GM18870 (cell line): ENCODE data around the gene MYL12B.

ENCODE experiments used
- ATAC-seq: cut with Tn5 transposase; IDR thresholded peaks from one replicate; pipeline ENCODE4 v1.9.1; 2021; ENCODE audit warnings: moderate library complexity; ENCODE audit not compliant: unreplicated experiment

MYL12B gene

DNA sequence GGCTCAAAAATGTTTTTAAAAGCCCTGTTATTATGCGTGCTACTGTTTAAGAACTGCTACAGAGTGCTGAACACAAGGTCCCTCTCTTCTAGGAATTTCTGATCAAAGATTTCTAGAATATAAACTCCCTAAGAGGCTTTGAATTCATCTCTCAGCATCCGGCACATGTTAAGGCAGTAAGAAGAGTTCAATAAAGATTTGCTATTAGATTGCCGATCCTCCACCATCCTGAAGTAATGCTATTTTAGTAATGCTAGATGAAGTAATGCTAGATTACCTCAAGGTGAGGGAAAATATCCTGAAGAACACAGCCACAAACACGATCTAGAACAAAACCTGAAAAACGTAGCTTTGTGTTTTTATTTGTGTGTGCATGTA, 949 bp upstream of the MYL12B start:
- ATAC-seq: no peak

GRCh38 chr18:3262234-3263131, 550 bp downstream of the MYL12B start:
- no peak for ATAC-seq

DNA sequence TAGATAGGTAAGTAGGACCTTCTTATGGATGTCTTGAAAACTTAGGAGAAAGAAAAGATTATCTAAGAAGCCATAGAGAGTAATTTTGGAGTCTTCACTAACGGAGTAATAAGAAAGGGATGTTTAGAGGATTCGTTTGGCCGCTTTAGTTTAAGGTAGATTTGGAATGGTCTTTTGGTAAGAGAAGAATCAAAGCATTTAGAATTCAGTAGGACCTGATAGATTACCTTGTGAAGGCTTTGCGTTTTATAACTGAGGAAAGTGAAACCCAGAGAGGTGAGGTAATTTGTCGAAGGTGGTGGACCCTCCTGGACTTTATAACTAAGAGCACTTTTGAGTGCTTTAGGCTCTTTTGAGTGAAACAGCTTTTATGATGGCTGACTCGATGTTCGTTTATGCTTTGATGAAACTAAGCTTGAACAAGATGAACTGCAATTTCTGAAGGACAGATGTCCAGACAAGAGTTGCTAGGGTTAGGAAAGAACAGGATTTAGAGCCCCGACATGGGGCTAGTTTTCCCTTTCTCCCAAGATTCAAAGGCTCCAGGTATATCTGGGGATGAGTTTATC, 1.3 kb downstream of the MYL12B start:
- no peak for ATAC-seq

DNA sequence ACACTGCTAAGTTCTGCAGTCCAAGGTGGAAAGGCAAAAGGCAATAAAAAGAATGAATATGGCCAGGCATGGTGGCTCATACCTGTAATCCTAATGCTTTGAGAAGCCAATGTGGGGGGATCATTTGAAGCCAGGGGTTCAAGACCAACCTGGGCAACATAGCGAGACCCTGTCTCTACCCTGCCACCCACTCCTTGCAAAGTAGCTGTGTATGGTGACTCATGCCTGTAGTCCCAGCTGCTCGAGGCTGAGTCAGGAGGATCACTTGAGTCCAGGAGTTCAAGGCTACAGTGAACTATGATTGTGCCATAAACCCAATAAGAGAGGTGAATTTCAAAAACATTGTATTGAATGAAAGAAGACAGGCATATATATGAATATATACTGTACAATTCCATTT, 2.4 kb downstream of the MYL12B start:
- no peak for ATAC-seq

GRCh38 chr18:3265564-3266033, 3.7 kb downstream of the MYL12B start:
- no peak for ATAC-seq

GRCh38 chr18:3266062-3266608, 4.2 kb downstream of the MYL12B start:
- no peak for ATAC-seq

DNA sequence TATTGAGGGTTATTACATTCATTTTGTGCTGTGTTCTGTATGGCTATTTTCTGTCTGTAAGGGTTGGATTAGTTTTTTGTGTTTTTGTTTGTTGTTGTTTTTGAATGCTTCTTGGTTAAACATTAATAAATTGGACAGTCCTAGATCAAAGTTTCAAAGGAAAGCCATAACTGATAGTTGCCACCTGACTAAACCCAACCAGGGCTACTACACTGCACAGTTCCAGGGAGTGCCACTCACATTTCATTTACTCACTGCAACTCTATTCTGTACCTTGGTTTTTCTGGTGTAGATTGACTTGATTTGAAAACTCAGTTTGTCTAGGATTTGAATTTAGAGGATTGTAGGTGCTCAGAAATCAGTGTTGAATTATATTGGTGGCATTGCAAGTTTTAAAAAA, 6.4 kb downstream of the MYL12B start:
- no peak for ATAC-seq

GRCh38 chr18:3269241-3269913, 7.4 kb downstream of the MYL12B start:
- no peak for ATAC-seq

DNA sequence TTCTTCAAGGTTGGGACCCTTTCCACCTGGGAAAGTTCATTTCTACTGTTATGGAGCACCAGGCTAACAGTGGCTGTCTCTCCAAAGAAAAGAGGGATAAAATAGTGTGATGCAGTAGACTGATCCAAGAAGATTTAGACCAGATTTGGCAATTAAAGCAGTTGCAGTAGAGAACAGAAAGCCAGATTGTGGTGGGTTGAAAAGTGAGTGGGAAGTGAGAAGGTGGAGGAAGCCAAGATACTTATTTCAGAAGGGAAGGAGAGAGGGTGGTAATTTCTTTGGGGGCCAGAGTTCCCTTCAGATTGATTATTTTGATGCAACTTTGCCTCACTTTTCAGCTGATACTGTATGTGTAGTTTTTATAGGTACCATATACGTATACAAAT, 8.0 kb downstream of the MYL12B start:
- ATAC-seq: no peak

DNA sequence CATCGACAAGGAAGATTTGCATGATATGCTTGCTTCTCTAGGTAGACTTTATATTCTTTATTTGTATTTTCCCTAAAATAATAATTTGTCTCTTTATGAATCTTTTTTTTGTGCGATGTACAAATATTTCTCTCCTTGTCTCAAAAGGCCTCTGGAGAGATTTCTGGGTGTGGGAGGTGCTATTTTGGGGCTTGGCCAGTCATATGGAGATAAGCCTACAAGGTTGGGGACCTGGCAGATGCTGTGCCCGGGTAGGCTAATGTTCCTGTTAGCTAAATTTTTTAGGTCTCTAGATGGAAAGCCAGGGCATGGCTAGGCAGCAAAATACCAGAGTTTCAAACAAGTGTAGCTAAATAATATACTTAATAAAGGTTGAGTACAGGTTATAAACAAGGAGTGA, 11.1 kb downstream of the MYL12B start:
- ATAC-seq: no peak

DNA sequence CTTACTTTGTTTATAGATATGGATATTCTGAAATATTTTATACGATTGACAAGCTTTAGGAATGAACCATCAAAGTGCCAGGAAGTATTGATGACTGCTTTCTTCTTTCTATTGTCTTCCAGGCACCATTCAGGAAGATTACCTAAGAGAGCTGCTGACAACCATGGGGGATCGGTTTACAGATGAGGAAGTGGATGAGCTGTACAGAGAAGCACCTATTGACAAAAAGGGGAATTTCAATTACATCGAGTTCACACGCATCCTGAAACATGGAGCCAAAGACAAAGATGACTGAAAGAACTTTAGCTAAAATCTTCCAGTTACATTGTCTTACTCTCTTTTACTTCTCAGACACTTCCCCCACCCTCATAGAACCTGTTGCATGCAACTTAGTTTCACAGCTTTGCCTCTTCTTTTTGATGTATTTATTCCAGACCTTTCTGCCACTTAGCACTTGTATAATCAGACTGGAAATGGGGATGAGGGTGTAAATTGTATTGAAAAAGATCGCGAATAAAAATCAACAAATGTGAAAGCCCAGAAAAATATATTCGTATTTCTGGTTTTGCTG, 15.8 kb downstream of the MYL12B start:
- peak; percentile 44 for ATAC-seq

GRCh38 chr18:3279201-3280185, 17.6 kb downstream of the MYL12B start:
- peak; percentile 69 for ATAC-seq

- no peak for ATAC-seq
Observed at GRCh38 chr18:3281456-3282400, 19.8 kb downstream of the MYL12B start.

DNA sequence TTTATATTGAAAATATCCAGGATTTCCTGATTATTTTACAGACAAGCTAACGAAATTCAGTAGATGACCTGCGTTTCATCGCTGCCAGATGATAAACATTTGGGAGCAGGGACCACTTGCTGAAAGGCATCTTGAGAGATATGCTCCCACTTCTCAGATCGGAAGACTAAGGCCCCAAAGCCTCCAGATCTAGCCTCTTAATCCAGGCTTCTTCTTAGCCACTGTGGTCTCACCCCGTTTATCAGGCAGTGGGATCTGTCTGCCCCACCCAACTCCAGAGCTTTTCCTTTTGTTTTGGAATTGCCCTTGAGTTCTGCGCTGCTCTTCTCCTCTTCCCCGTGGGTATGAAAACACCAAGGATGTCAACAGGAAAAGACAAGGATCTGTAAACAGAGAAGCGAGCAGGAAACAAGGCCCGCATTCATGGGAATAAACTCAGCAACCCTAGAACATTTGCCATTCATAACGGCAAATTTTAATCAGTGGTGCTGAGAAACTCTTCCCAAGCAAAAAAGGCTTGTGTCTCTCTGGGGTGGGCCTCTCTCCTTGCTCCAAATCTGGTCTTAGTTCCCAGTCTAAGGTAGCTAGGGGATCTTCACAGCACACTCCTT, 21.4 kb downstream of the MYL12B start:
- no peak for ATAC-seq

DNA sequence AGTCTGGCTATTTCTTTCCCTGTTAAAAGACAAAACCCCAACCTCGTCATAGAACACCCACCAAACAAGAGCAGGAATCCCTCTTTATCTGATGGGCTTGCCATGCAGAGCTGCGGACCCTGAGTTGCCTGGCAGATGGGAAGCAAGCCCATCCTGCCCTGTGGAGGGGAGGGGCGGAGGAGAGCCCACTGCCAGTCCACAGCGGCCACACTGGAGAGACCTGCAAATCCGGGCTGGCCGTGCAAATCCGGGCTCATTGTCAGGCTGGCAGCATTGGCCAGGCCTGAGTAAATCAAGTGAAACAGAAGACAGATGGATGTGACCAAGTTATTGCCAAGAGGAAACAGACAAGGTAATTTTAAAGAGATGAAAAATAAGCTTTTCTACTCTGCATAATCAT, 22.0 kb downstream of the MYL12B start:
- no peak for ATAC-seq

GRCh38 chr18:3284501-3284900, 22.6 kb downstream of the MYL12B start:
- ATAC-seq: no peak

DNA sequence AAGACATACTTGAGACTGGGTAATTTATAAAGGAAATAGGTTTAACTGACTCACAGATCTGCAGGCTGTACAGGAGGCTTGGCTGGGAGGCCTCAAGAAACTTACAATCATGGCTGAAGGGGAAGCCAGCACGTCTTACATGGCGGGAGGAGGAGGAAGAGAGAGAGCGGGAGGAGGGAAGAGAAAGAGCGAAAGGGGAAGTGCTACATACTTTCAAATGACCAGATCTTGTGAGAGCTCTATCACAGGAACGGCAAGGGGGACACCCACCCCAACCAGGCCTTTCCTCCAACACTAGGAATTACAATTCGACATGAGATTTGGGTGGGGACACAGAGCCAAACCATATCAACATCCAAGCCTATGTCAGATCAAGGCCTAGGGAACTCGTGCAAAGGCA, 24.2 kb downstream of the MYL12B start:
- no peak for ATAC-seq

DNA sequence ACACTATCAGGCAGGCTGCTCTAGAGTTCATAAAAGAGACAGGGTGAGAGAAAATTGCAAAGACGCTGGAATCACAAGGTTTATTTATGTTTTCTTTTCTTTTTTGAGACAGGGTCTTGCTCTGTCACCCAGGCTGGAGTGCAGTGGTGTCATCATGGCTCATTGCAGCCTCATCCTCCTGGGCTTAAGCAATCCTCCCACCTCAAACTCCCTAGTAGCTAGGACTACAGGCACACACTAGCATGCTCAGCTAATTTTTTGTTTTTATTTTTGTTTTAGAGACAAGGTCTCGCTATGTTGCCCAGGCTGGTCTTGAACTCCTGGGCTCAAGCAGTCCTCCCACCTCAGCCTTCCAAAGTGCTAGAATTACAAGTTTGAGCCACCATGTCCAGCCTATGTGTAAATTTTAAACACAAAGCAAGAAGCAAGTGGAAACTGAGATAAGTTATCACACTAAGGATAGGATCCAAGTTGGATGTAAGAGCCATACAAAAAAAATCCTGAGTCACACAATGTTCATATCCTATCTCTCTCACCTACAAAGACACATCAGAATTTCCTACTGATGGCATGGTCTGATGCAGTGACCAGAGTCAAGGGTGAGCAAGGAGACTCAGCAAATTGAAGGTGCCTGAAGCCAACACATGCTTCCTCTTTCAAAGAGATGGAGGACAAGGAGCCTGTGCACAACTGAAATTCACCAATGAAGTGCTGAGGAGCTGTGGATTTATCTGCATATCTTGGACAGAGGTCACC, 31.4 kb downstream of the MYL12B start:
- ATAC-seq: no peak
